WTC11 (cell line): ENCODE results near the gene REM1. TPM values are rescaled to one million over a fixed set of nuclear protein-coding genes. Genes with fewer than 3 reads are reported as not detected.

Source experiments
- ATAC-seq: fragments of 200-7000 bp; cut with Tn5 transposase; 2 replicates; pipeline ENCODE4 v1.10.0; 2021; ENCODE audit warnings: mild to moderate bottlenecking, moderate library complexity
- CTCF ChIA-PET: fragments of 300-600 bp; sonication (Branson Sonifier 250); formaldehyde crosslinking; loops from one replicate; lab custom pipeline; 2021; ENCODE audit warnings: antibody characterized with exemption; lab: Charles Lee
- POLR2A ChIA-PET: fragments of 350-600 bp; sonication (Branson Sonifier 250); formaldehyde crosslinking; loops from one replicate; lab custom pipeline; 2021; ENCODE audit warnings: antibody characterized with exemption; lab: Charles Lee
- DNase-seq: peaks from one replicate; pipeline ENCODE4 v3.0.0; 2021; ENCODE audit warnings: low spot score
- H3K27ac Mint-ChIP-seq: 2 replicates; pipeline ENCODE4 v1.8.0; 2021; ENCODE audit warnings: mixed read lengths
- H3K27me3 Mint-ChIP-seq: 2 replicates; pipeline ENCODE4 v1.8.0; 2021; ENCODE audit warnings: low read depth, mild to moderate bottlenecking, moderate library complexity, mixed read lengths
- H3K36me3 Mint-ChIP-seq: 2 replicates; pipeline ENCODE4 v1.8.0; 2021; ENCODE audit warnings: mixed read lengths
- H3K4me1 Mint-ChIP-seq: 2 replicates; pipeline ENCODE4 v1.8.0; 2022; ENCODE audit warnings: mixed read lengths
- H3K4me3 Mint-ChIP-seq: 2 replicates; pipeline ENCODE4 v1.8.0; 2021; ENCODE audit warnings: mild to moderate bottlenecking, moderate library complexity, mixed read lengths
- H3K9me3 Mint-ChIP-seq: 2 replicates; pipeline ENCODE4 v1.8.0; 2021; ENCODE audit warnings: mixed read lengths
- ESRRA ChIP-seq: sonication (generic); formaldehyde crosslinking; IDR thresholded peaks from 2 replicates; pipeline ENCODE4 v1.8.1; 2022; ENCODE audit warnings: mild to moderate bottlenecking, missing genetic modification reagents, borderline replicate concordance
- NFATC4 ChIP-seq: fragments of 250-450 bp; sonication (Bioruptor Pico); IDR thresholded peaks from 2 replicates; pipeline ENCODE4 v1.9.0; 2021; ENCODE audit warnings: mild to moderate bottlenecking
- NR2C2 ChIP-seq: sonication (generic); formaldehyde crosslinking; IDR thresholded peaks from 2 replicates; pipeline ENCODE4 v1.8.0; 2022; ENCODE audit warnings: mild to moderate bottlenecking, missing genetic modification reagents
- PRRX2 ChIP-seq: fragments of 250-450 bp; sonication (Bioruptor Pico); IDR thresholded peaks from 2 replicates; pipeline ENCODE4 v1.8.0; 2021; ENCODE audit warnings: mild to moderate bottlenecking
- SMAD3 ChIP-seq: sonication (generic); formaldehyde crosslinking; IDR thresholded peaks from 2 replicates; pipeline ENCODE4 v1.8.0; 2022; ENCODE audit warnings: missing genetic modification reagents, mild to moderate bottlenecking, borderline replicate concordance
- SP1 ChIP-seq: sonication (generic); formaldehyde crosslinking; conservative IDR thresholded peaks from 2 replicates; pipeline ENCODE4 v1.8.1; 2022; ENCODE audit warnings: missing genetic modification reagents
- ZBTB21 ChIP-seq: sonication (generic); formaldehyde crosslinking; IDR thresholded peaks from 2 replicates; pipeline ENCODE4 v1.8.1; 2023; ENCODE audit warnings: mild to moderate bottlenecking, missing genetic modification reagents, borderline replicate concordance
- ZNF423 ChIP-seq: fragments of 250-450 bp; sonication (Bioruptor Pico); IDR thresholded peaks from 2 replicates; pipeline ENCODE4 v2.1.2; 2022; ENCODE audit warnings: mild to moderate bottlenecking, moderate library complexity
- total RNA-seq: library from RNA; stranded (reverse); gene quantifications from 3 replicates; pipeline ENCODE4 v1.2.3, GENCODE V29; 2021
- TF ChIP-seq, protein P1 (sequence below): sonication (generic); formaldehyde crosslinking; conservative IDR thresholded peaks from 2 replicates; pipeline ENCODE4 v1.8.1; 2023; ENCODE audit warnings: mild to moderate bottlenecking, low read depth, missing genetic modification reagents, moderate library complexity
- TF ChIP-seq, protein P2 (sequence below): sonication (generic); formaldehyde crosslinking; IDR thresholded peaks from 2 replicates; pipeline ENCODE4 v1.8.1; 2023; ENCODE audit warnings: mild to moderate bottlenecking, missing genetic modification reagents
- TF ChIP-seq, protein P3 (sequence below): sonication (generic); formaldehyde crosslinking; IDR thresholded peaks from 2 replicates; pipeline ENCODE4 v1.8.1; 2023; ENCODE audit warnings: mild to moderate bottlenecking, missing genetic modification reagents, borderline replicate concordance
- TF ChIP-seq, protein P4 (sequence below): sonication (generic); formaldehyde crosslinking; IDR thresholded peaks from 2 replicates; pipeline ENCODE4 v1.8.1; 2023; ENCODE audit warnings: mild to moderate bottlenecking, moderate library complexity, missing genetic modification reagents
- TF ChIP-seq, protein P5 (sequence below): fragments of 250-450 bp; sonication (Bioruptor Pico); IDR thresholded peaks from 2 replicates; pipeline ENCODE4 v2.1.2; 2022; ENCODE audit warnings: mild to moderate bottlenecking, moderate library complexity
- TF ChIP-seq, protein P6 (sequence below): fragments of 250-450 bp; sonication (Bioruptor Pico); IDR thresholded peaks from 2 replicates; pipeline ENCODE4 v1.9.0; 2021; ENCODE audit warnings: mild to moderate bottlenecking, borderline replicate concordance
- TF ChIP-seq, protein P7 (sequence below): sonication (generic); formaldehyde crosslinking; IDR thresholded peaks from 2 replicates; pipeline ENCODE4 v1.8.1; 2023; ENCODE audit warnings: mild to moderate bottlenecking, missing genetic modification reagents, moderate library complexity
- TF ChIP-seq, protein P8 (sequence below): sonication (generic); formaldehyde crosslinking; IDR thresholded peaks from 2 replicates; pipeline ENCODE4 v1.8.0; 2022; ENCODE audit warnings: mild to moderate bottlenecking, missing genetic modification reagents

REM1 gene
- total RNA-seq, 1 experiment from 2014 or later: not detected

DNA sequence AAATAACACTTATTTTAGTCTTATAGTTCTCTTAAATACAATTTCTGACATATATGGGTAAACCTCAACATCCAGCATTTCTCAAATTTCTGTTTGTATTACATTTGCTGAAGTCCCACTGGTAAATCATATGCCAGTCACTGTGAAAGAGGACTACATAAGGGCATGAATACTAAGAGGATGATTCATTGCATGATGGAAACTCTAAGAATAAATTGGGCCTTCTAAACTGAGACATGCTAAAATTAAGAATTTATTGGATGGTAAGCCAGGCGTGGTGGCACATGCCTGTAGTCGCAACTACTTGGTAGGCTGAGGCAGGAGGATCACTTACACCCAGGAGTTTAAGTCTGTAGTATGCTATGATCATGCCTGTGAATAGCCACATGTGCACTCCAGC lies 22.5 kb upstream of the REM1 start:
- CTCF ChIA-PET: no interaction called here
- peaks cover 39% of the 10 kb centered on the region for H3K36me3 Mint-ChIP-seq

DNA sequence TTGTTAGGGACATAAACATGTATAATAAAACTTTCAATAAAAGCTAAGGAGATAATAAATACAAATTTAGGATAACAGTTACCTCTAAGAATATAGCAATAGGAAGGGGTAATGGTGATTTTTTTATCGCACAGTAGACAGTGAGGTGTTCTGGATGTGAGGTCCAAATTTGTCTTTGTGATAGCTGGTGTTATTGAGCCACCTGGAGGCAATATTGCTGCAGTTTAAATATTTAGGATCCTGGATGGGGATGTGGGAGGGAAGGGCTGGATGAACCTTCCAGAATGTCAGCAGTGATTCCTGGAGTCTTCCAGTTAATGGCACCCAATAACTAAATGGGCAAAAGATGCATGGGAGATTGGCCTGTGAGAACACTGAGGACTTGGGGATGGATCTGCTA lies 20.7 kb upstream of the REM1 start:
- H3K9me3 Mint-ChIP-seq: peaks cover 56% of the 10 kb centered on the region
- TF ChIP-seq, protein P1, sequence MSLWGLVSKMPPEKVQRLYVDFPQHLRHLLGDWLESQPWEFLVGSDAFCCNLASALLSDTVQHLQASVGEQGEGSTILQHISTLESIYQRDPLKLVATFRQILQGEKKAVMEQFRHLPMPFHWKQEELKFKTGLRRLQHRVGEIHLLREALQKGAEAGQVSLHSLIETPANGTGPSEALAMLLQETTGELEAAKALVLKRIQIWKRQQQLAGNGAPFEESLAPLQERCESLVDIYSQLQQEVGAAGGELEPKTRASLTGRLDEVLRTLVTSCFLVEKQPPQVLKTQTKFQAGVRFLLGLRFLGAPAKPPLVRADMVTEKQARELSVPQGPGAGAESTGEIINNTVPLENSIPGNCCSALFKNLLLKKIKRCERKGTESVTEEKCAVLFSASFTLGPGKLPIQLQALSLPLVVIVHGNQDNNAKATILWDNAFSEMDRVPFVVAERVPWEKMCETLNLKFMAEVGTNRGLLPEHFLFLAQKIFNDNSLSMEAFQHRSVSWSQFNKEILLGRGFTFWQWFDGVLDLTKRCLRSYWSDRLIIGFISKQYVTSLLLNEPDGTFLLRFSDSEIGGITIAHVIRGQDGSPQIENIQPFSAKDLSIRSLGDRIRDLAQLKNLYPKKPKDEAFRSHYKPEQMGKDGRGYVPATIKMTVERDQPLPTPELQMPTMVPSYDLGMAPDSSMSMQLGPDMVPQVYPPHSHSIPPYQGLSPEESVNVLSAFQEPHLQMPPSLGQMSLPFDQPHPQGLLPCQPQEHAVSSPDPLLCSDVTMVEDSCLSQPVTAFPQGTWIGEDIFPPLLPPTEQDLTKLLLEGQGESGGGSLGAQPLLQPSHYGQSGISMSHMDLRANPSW (CRISPR knock-in tag): no peak
- no peak for TF ChIP-seq ESRRA (CRISPR knock-in tag)
- TF ChIP-seq, protein P2, sequence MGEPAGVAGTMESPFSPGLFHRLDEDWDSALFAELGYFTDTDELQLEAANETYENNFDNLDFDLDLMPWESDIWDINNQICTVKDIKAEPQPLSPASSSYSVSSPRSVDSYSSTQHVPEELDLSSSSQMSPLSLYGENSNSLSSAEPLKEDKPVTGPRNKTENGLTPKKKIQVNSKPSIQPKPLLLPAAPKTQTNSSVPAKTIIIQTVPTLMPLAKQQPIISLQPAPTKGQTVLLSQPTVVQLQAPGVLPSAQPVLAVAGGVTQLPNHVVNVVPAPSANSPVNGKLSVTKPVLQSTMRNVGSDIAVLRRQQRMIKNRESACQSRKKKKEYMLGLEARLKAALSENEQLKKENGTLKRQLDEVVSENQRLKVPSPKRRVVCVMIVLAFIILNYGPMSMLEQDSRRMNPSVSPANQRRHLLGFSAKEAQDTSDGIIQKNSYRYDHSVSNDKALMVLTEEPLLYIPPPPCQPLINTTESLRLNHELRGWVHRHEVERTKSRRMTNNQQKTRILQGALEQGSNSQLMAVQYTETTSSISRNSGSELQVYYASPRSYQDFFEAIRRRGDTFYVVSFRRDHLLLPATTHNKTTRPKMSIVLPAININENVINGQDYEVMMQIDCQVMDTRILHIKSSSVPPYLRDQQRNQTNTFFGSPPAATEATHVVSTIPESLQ (CRISPR knock-in tag): no peak
- no peak for TF ChIP-seq SP1
- TF ChIP-seq SMAD3 (CRISPR knock-in tag): no peak
- TF ChIP-seq, protein P3, sequence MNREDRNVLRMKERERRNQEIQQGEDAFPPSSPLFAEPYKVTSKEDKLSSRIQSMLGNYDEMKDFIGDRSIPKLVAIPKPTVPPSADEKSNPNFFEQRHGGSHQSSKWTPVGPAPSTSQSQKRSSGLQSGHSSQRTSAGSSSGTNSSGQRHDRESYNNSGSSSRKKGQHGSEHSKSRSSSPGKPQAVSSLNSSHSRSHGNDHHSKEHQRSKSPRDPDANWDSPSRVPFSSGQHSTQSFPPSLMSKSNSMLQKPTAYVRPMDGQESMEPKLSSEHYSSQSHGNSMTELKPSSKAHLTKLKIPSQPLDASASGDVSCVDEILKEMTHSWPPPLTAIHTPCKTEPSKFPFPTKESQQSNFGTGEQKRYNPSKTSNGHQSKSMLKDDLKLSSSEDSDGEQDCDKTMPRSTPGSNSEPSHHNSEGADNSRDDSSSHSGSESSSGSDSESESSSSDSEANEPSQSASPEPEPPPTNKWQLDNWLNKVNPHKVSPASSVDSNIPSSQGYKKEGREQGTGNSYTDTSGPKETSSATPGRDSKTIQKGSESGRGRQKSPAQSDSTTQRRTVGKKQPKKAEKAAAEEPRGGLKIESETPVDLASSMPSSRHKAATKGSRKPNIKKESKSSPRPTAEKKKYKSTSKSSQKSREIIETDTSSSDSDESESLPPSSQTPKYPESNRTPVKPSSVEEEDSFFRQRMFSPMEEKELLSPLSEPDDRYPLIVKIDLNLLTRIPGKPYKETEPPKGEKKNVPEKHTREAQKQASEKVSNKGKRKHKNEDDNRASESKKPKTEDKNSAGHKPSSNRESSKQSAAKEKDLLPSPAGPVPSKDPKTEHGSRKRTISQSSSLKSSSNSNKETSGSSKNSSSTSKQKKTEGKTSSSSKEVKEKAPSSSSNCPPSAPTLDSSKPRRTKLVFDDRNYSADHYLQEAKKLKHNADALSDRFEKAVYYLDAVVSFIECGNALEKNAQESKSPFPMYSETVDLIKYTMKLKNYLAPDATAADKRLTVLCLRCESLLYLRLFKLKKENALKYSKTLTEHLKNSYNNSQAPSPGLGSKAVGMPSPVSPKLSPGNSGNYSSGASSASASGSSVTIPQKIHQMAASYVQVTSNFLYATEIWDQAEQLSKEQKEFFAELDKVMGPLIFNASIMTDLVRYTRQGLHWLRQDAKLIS (CRISPR knock-in tag): no peak
- TF ChIP-seq, protein P4, sequence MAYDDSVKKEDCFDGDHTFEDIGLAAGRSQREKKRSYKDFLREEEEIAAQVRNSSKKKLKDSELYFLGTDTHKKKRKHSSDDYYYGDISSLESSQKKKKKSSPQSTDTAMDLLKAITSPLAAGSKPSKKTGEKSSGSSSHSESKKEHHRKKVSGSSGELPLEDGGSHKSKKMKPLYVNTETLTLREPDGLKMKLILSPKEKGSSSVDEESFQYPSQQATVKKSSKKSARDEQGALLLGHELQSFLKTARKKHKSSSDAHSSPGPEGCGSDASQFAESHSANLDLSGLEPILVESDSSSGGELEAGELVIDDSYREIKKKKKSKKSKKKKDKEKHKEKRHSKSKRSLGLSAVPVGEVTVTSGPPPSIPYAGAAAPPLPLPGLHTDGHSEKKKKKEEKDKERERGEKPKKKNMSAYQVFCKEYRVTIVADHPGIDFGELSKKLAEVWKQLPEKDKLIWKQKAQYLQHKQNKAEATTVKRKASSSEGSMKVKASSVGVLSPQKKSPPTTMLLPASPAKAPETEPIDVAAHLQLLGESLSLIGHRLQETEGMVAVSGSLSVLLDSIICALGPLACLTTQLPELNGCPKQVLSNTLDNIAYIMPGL (CRISPR knock-in tag): no peak
- TF ChIP-seq, protein P5, sequence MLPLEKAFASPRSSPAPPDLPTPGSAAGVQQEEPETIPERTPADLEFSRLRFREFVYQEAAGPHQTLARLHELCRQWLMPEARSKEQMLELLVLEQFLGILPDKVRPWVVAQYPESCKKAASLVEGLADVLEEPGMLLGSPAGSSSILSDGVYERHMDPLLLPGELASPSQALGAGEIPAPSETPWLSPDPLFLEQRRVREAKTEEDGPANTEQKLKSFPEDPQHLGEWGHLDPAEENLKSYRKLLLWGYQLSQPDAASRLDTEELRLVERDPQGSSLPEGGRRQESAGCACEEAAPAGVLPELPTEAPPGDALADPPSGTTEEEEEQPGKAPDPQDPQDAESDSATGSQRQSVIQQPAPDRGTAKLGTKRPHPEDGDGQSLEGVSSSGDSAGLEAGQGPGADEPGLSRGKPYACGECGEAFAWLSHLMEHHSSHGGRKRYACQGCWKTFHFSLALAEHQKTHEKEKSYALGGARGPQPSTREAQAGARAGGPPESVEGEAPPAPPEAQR (CRISPR knock-in tag): no peak
- no peak for TF ChIP-seq NR2C2 (CRISPR knock-in tag)
- TF ChIP-seq, protein P6, sequence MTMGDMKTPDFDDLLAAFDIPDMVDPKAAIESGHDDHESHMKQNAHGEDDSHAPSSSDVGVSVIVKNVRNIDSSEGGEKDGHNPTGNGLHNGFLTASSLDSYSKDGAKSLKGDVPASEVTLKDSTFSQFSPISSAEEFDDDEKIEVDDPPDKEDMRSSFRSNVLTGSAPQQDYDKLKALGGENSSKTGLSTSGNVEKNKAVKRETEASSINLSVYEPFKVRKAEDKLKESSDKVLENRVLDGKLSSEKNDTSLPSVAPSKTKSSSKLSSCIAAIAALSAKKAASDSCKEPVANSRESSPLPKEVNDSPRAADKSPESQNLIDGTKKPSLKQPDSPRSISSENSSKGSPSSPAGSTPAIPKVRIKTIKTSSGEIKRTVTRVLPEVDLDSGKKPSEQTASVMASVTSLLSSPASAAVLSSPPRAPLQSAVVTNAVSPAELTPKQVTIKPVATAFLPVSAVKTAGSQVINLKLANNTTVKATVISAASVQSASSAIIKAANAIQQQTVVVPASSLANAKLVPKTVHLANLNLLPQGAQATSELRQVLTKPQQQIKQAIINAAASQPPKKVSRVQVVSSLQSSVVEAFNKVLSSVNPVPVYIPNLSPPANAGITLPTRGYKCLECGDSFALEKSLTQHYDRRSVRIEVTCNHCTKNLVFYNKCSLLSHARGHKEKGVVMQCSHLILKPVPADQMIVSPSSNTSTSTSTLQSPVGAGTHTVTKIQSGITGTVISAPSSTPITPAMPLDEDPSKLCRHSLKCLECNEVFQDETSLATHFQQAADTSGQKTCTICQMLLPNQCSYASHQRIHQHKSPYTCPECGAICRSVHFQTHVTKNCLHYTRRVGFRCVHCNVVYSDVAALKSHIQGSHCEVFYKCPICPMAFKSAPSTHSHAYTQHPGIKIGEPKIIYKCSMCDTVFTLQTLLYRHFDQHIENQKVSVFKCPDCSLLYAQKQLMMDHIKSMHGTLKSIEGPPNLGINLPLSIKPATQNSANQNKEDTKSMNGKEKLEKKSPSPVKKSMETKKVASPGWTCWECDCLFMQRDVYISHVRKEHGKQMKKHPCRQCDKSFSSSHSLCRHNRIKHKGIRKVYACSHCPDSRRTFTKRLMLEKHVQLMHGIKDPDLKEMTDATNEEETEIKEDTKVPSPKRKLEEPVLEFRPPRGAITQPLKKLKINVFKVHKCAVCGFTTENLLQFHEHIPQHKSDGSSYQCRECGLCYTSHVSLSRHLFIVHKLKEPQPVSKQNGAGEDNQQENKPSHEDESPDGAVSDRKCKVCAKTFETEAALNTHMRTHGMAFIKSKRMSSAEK: no peak
- no peak for TF ChIP-seq NFATC4 (CRISPR knock-in tag)
- TF ChIP-seq, protein P7, sequence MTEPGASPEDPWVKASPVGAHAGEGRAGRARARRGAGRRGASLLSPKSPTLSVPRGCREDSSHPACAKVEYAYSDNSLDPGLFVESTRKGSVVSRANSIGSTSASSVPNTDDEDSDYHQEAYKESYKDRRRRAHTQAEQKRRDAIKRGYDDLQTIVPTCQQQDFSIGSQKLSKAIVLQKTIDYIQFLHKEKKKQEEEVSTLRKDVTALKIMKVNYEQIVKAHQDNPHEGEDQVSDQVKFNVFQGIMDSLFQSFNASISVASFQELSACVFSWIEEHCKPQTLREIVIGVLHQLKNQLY (CRISPR knock-in tag): no peak
- no peak for TF ChIP-seq ZNF423 (CRISPR knock-in tag)
- TF ChIP-seq, protein P8, sequence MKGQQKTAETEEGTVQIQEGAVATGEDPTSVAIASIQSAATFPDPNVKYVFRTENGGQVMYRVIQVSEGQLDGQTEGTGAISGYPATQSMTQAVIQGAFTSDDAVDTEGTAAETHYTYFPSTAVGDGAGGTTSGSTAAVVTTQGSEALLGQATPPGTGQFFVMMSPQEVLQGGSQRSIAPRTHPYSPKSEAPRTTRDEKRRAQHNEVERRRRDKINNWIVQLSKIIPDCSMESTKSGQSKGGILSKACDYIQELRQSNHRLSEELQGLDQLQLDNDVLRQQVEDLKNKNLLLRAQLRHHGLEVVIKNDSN (CRISPR knock-in tag): no peak
- TF ChIP-seq ZBTB21 (CRISPR knock-in tag): no peak

More for the DNA sequence above, 22.5 kb upstream of the REM1 start:
- TF ChIP-seq PRRX2 (CRISPR knock-in tag): no peak
- no peak for ATAC-seq
- Mint-ChIP-seq H3K4me3 (no peak overlapping the region), H3K9me3 (peaks cover 62% of the 10 kb centered on the region), H3K27me3 (peaks cover 15% of the 10 kb centered on the region; the same call in 1 of the 2 replicates), H3K27ac (no peak overlapping the region), H3K4me1 (no peaks in the 10 kb centered on the region)
- DNase-seq: no peak
- POLR2A ChIA-PET: no interaction called here

More for the DNA sequence above, 20.7 kb upstream of the REM1 start:
- Mint-ChIP-seq H3K27me3 (peaks cover 17% of the 10 kb centered on the region; the same call in 1 of the 2 replicates), H3K4me1 (no peaks in the 10 kb centered on the region), H3K4me3 (no peak overlapping the region), H3K27ac (no peak overlapping the region), H3K36me3 (peaks cover 31% of the 10 kb centered on the region)
- POLR2A ChIA-PET: no interaction called here
- ATAC-seq: no peak
- no peak for DNase-seq
- CTCF ChIA-PET: no interaction called here
